ENCODE results near the gene CSF3. TPM values are rescaled to one million over a fixed set of nuclear protein-coding genes. Genes with fewer than 3 reads are reported as not detected.
A peak's percentile ranks its signal among the peaks of the same experiment; 100 is the strongest.

Gene CSF3
- total and polyA plus RNA-seq, 2 experiments from 2014 or later, result 0.13 TPM; not detected in 1

DNA sequence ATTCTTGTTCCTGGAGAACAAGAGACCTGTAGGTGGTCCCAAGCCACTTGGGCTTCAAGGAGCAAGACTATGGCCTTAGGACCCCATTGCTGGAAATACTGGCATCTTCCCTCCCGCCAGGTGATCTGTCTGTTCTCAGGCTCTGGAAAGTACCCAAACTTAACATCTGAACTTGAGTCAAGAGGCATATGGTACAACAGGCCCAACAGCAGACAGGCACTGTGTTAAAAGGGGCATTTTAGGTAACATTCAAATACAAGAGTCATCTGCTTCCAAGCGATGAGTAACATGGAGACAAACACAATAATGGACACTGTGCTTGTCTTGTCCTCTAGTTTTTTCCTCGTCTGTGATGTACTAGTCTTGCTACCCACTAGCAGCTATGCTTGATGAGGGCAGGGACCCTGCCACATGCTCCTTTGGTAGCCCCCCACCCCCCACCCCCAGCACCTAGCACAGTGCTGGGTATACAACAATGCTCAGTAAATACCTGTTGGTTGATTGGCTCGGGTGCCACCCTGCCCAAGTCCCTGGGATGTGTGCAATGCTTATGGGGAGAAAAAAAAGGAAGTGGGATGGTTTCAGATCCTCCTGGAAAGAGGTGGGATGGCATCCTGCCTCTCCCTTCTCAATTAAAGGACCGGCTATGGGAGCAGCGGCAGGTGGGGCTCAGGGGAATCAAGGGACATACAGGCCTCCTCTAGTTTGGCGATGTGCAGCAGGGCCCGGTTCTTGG lies 19.4 kb downstream of the CSF3 start:
- H4K20me1 ChIP-seq (ENCODE audit: insufficient read depth), result no peaks in the 10 kb centered on the region
- no peak overlapping the region for H2AFZ ChIP-seq
- H3K9me2 ChIP-seq (ENCODE audit: insufficient read depth), result no peaks in the 10 kb centered on the region
- H3K79me2 ChIP-seq (ENCODE audit: insufficient read depth), result no peaks in the 10 kb centered on the region
- no peaks in the 10 kb centered on the region; the same call in 1 of the 2 replicates for H3K36me3 ChIP-seq (ENCODE audit: low read depth)
- DNase-seq, result no peak
- peaks cover 6% of the 10 kb centered on the region for H3F3A ChIP-seq (ENCODE audit: insufficient read depth)
- H3K9me3 ChIP-seq (ENCODE audit: low read depth), result no peaks in the 10 kb centered on the region
- in situ Hi-C loops (cut with MboI), result no loop called here
- no peak overlapping the region for H3K4me3 ChIP-seq
- peaks cover 12% of the 10 kb centered on the region; the same call in 1 of the 2 replicates for H3K4me1 ChIP-seq (ENCODE audit: insufficient read depth)
- WGBS, 2 experiments (ENCODE audit: low coverage in 1 of 2, low lambda C conversion rate in 2 of 2, missing lambda C conversion rate in 2 of 2), result 88 to 90% methylated on average over 8 of the region's 8 CpGs
- no peaks in the 10 kb centered on the region for H3K27me3 ChIP-seq (replicated peaks; ENCODE audit: insufficient read depth)
- no peak overlapping the region for H3K4me2 ChIP-seq (ENCODE audit: unreplicated experiment)
- no peak for TF ChIP-seq EZH2phosphoT487 (IDR thresholded peaks at IDR 0.05; ENCODE audit: insufficient read depth, low read depth)
- no peak for TF ChIP-seq EZH2 (IDR thresholded peaks at IDR 0.05; ENCODE audit: insufficient read depth, poor library complexity, severe bottlenecking)
- H3K9ac ChIP-seq, result no peak overlapping the region
- no peak overlapping the region for H3K27ac ChIP-seq

- in situ Hi-C loops (cut with MboI), result no loop called here
- DNase-seq, result peak; percentile 65
Observed at GRCh38 chr17:40035162-40035559, 19.9 kb downstream of the CSF3 start.

DNA sequence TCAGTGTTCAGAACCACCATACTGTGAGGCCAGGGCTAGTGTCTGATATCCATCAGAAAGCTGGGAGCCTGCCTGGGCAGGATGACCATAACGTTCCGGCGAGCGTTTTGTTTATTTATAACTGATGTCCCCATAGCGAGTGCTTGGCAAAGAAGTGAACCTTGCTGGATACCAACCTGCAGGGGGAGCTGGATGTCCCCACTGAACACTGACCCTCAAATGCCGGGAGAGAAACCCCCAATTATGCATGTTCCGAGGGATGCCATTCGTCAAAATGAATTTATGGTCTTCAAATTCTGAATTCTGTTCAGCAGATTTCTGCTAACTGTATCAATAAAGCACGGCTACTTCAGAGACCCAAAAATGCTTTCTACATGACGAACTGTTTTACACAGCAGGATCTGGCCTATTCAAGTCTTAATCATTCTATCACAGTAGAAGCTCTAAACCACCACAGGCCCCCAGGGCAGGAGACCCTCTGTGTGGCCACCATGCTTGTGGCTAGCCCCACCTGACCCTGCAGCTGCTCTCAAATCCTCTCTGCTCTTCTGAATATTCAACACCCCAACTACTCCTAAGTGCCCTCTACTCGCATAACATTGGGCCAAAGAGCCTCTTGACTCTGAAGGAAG lies 23.8 kb downstream of the CSF3 start:
- H3K36me3 ChIP-seq (ENCODE audit: low read depth), result peaks cover 7% of the 10 kb centered on the region; the same call in 1 of the 2 replicates
- peak overlapping the region; percentile 39 for H3K4me2 ChIP-seq (ENCODE audit: unreplicated experiment)
- H2AFZ ChIP-seq, result peak overlapping the region; percentile 52
- no peaks in the 10 kb centered on the region for H3K9me2 ChIP-seq (ENCODE audit: insufficient read depth)
- no peaks in the 10 kb centered on the region for H3K27me3 ChIP-seq (replicated peaks; ENCODE audit: insufficient read depth)
- in situ Hi-C loops (cut with MboI), result no loop called here
- H3K4me3 ChIP-seq, result no peak overlapping the region
- H4K20me1 ChIP-seq (ENCODE audit: insufficient read depth), result no peaks in the 10 kb centered on the region
- no peak for TF ChIP-seq EZH2 (IDR thresholded peaks at IDR 0.05; ENCODE audit: insufficient read depth, poor library complexity, severe bottlenecking)
- TF ChIP-seq EZH2phosphoT487 (IDR thresholded peaks at IDR 0.05; ENCODE audit: insufficient read depth, low read depth), result no peak
- H3K79me2 ChIP-seq (ENCODE audit: insufficient read depth), result no peaks in the 10 kb centered on the region
- no peaks in the 10 kb centered on the region for H3K9me3 ChIP-seq (ENCODE audit: low read depth)
- H3K27ac ChIP-seq, result peak overlapping the region; percentile 75
- peak; percentile 95 for DNase-seq
- peak overlapping the region; percentile 68 for H3K9ac ChIP-seq
- 16 to 21% methylated on average over 11 of the region's 11 CpGs for WGBS, 2 experiments (ENCODE audit: low coverage in 1 of 2, low lambda C conversion rate in 2 of 2, missing lambda C conversion rate in 2 of 2)
- peaks cover 12% of the 10 kb centered on the region; the same call in 1 of the 2 replicates for H3K4me1 ChIP-seq (ENCODE audit: insufficient read depth)
- H3F3A ChIP-seq (ENCODE audit: insufficient read depth), result peaks cover 23% of the 10 kb centered on the region

More at GRCh38 chr17:40035162-40035559, 19.9 kb downstream of the CSF3 start:
- Histone ChIP-seq H3K4me2 (ENCODE audit: unreplicated experiment) (no peak overlapping the region), H3K27ac (no peak overlapping the region), H3K9ac (no peak overlapping the region), H3K9me2 (ENCODE audit: insufficient read depth) (no peaks in the 10 kb centered on the region), H4K20me1 (ENCODE audit: insufficient read depth) (no peaks in the 10 kb centered on the region), H3K9me3 (ENCODE audit: low read depth) (no peaks in the 10 kb centered on the region), H3K36me3 (ENCODE audit: low read depth) (no peaks in the 10 kb centered on the region; the same call in 1 of the 2 replicates), H3K79me2 (ENCODE audit: insufficient read depth) (no peaks in the 10 kb centered on the region), H2AFZ (no peak overlapping the region), H3K27me3 (replicated peaks; ENCODE audit: insufficient read depth) (no peaks in the 10 kb centered on the region), H3K4me3 (no peak overlapping the region), H3F3A (ENCODE audit: insufficient read depth) (peaks cover 7% of the 10 kb centered on the region), H3K4me1 (ENCODE audit: insufficient read depth) (peaks cover 12% of the 10 kb centered on the region; the same call in 1 of the 2 replicates)
- TF ChIP-seq EZH2phosphoT487 (IDR thresholded peaks at IDR 0.05; ENCODE audit: insufficient read depth, low read depth) (no peak), EZH2 (IDR thresholded peaks at IDR 0.05; ENCODE audit: insufficient read depth, poor library complexity, severe bottlenecking) (no peak)
- WGBS, 2 experiments (ENCODE audit: low coverage in 1 of 2, low lambda C conversion rate in 2 of 2, missing lambda C conversion rate in 2 of 2), result 51 to 53% methylated on average over 9 to 10 of the region's 12 CpGs

- in situ Hi-C loops (cut with MboI), result no loop called here
- no peak overlapping the region for H3K4me2 ChIP-seq (ENCODE audit: unreplicated experiment)
- no peaks in the 10 kb centered on the region for H3K9me3 ChIP-seq (ENCODE audit: low read depth)
Observed at GRCh38 chr17:40041196-40041595, 26.0 kb downstream of the CSF3 start.

More at GRCh38 chr17:40041196-40041595, 26.0 kb downstream of the CSF3 start:
- no peak for TF ChIP-seq EZH2 (IDR thresholded peaks at IDR 0.05; ENCODE audit: insufficient read depth, poor library complexity, severe bottlenecking)
- TF ChIP-seq EZH2phosphoT487 (IDR thresholded peaks at IDR 0.05; ENCODE audit: insufficient read depth, low read depth), result no peak
- no peak overlapping the region for H3K9ac ChIP-seq
- H2AFZ ChIP-seq, result no peak overlapping the region
- 86 to 87% methylated on average over 2 of the region's 2 CpGs for WGBS, 2 experiments (ENCODE audit: low coverage in 1 of 2, low lambda C conversion rate in 2 of 2, missing lambda C conversion rate in 2 of 2)
- no peaks in the 10 kb centered on the region for H3K79me2 ChIP-seq (ENCODE audit: insufficient read depth)
- no peak overlapping the region for H3K27ac ChIP-seq
- peaks cover 12% of the 10 kb centered on the region; the same call in 1 of the 2 replicates for H3K4me1 ChIP-seq (ENCODE audit: insufficient read depth)
- H3K27me3 ChIP-seq (replicated peaks; ENCODE audit: insufficient read depth), result no peaks in the 10 kb centered on the region
- H4K20me1 ChIP-seq (ENCODE audit: insufficient read depth), result no peaks in the 10 kb centered on the region
- H3K36me3 ChIP-seq (ENCODE audit: low read depth), result 0 out of 2 replicates have a peak, but pooled peaks cover 7% of the 10 kb centered on the region
- H3K4me3 ChIP-seq, result no peak overlapping the region
- no peaks in the 10 kb centered on the region for H3K9me2 ChIP-seq (ENCODE audit: insufficient read depth)
- no peak for DNase-seq
- H3F3A ChIP-seq (ENCODE audit: insufficient read depth), result peaks cover 23% of the 10 kb centered on the region
